ENCODE data around the gene AIRE.

GRCh38 chr21:44289381-44290010, 3.8 kb downstream of the AIRE start:
- no peak for TF ChIP-seq CTCF (conservative IDR thresholded peaks at IDR 0.05 in 1 of 2, IDR thresholded peaks at IDR 0.05 in 1 of 2; ENCODE audit: low read depth in 1 of 2, low read length in 2 of 2)
- TF ChIP-seq EZH2 (IDR thresholded peaks at IDR 0.05; ENCODE audit: low read length, missing control alignments), result no peak

Measured in fibroblast of lung (primary cell).